HG03439 (cell line): ENCODE results near the gene AFF3.
"Not testable (repeated sequence)": the region's sequence is repeated elsewhere in the genome, so short reads cannot be mapped to it uniquely, and the experiment has no call there.

Source experiments
- ATAC-seq: cut with Tn5 transposase; IDR thresholded peaks from one replicate; pipeline ENCODE4 v1.9.1; 2021; ENCODE audit warnings: mild to moderate bottlenecking, moderate library complexity; ENCODE audit not compliant: unreplicated experiment

Gene AFF3

GRCh38 chr2:99974682-99975375 is 167.6 kb downstream of the AFF3 start:
- no peak for ATAC-seq

GRCh38 chr2:99974275-99974674 is 168.1 kb downstream of the AFF3 start:
- ATAC-seq, result no peak

- ATAC-seq, result no peak
These were observed 171.0 kb downstream of the AFF3 start for GRCh38 chr2:99971326-99971900.

GRCh38 chr2:99970292-99970868 is 172.0 kb downstream of the AFF3 start:
- no peak for ATAC-seq

GRCh38 chr2:99961196-99961913 is 181.0 kb downstream of the AFF3 start:
- no peak for ATAC-seq

GRCh38 chr2:99960790-99961189 is 181.6 kb downstream of the AFF3 start:
- no peak for ATAC-seq

GRCh38 chr2:99960291-99960690 is 182.1 kb downstream of the AFF3 start:
- ATAC-seq, result no peak

GRCh38 chr2:99959261-99960014 is 183.0 kb downstream of the AFF3 start:
- ATAC-seq, result no peak

- no peak for ATAC-seq
These were observed 184.9 kb downstream of the AFF3 start for GRCh38 chr2:99957332-99958133.

- no peak for ATAC-seq
These were observed 186.0 kb downstream of the AFF3 start for GRCh38 chr2:99956232-99957030.

- no peak for ATAC-seq
These were observed 188.6 kb downstream of the AFF3 start for GRCh38 chr2:99953750-99954149.

GRCh38 chr2:99949963-99950362 is 192.4 kb downstream of the AFF3 start:
- ATAC-seq, result no peak

- no peak for ATAC-seq
These were observed 192.9 kb downstream of the AFF3 start for GRCh38 chr2:99949530-99949929.

GRCh38 chr2:99948010-99948409 is 194.4 kb downstream of the AFF3 start:
- ATAC-seq, result no peak

- ATAC-seq, result not testable (repeated sequence)
These were observed 195.0 kb downstream of the AFF3 start for GRCh38 chr2:99947366-99947765.

GRCh38 chr2:99944019-99944418 is 198.4 kb downstream of the AFF3 start:
- ATAC-seq, result no peak

- no peak for ATAC-seq
These were observed 199.6 kb downstream of the AFF3 start for GRCh38 chr2:99942561-99943347.

- ATAC-seq, result no peak
These were observed 201.4 kb downstream of the AFF3 start for GRCh38 chr2:99940963-99941362.

GRCh38 chr2:99939135-99939534 is 203.3 kb downstream of the AFF3 start:
- no peak for ATAC-seq
